HG02973 (cell line): Measurements from ENCODE around the gene SDHB.

Experiments used
- ATAC-seq: cut with Tn5 transposase; IDR thresholded peaks from one replicate; pipeline ENCODE4 v1.9.1; 2021; ENCODE audit warnings: moderate library complexity; ENCODE audit not compliant: unreplicated experiment

SDHB gene

DNA sequence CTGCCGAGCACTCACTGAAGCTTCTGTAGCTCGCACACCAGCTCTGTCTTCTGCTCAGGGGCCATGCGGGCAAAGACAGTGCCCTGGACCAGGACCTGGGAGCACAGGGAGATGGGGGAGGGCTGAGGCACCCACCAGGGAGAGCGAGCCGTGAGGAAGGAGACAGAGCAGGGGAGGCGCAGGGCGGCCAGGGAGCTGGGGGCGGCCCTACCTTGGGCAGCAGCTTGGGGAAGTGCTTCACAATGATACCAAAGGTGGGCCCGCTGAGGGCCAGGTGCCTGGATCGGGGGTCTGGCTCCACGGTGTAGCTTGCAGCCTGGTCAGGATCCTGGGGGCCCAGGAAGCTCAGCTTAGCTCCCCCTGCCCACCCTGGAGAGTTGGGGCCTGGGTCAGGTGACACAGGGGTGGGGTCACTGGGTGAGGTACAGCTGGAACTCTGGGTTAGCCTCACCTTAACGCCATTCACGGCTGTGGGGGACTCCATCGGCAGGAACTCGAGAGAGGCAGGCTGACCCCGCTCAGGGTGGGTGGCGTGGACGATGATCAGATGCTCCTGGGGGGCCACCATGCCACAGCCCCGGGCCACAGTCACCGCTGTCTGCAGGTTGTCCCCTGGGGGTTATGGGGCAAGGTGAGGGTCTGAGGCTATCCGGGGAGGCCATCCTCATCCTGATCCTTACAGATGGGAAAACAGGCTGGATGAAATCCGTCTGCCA lies 64.0 kb downstream of the SDHB start:
- ATAC-seq = no peak

DNA sequence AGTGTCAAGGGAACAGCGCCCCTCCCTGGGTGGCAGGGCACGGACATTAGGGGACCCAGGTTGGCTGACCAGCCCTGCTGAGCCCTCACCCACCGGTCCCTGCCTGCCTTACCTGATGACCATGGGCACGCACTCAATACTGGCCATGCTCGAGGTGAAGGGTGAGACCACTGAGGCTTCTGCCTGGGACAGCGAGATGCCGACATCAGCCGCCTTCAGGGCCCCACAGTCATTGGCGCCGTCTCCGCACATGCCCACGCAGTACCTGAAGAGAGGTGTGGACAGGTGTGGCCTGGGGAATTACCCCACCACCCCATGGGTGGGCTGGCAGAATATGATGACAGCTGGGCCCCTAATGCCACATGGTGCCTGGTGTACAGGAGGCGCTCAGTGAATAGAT lies 65.6 kb downstream of the SDHB start:
- ATAC-seq = no peak

DNA sequence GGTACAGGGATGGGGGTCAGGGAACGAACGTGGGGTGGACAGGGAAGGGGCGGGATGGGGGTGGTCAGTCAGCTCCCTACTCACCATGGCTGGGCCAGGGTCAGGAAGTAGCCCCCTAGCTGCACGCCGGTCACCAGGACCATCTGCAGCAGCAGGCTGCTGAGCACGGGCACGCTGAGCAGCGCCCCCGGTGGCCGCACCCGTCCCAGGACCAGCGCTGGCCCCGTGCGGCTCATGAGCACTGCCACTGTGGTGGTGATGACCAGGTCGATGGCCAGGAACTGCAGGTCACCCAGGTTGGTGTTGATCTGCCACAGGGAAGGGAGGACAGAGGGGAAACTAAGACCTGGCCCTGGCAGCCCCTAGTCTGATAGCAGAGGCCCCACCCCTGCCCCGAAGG lies 66.9 kb downstream of the SDHB start:
- ATAC-seq = no peak

DNA sequence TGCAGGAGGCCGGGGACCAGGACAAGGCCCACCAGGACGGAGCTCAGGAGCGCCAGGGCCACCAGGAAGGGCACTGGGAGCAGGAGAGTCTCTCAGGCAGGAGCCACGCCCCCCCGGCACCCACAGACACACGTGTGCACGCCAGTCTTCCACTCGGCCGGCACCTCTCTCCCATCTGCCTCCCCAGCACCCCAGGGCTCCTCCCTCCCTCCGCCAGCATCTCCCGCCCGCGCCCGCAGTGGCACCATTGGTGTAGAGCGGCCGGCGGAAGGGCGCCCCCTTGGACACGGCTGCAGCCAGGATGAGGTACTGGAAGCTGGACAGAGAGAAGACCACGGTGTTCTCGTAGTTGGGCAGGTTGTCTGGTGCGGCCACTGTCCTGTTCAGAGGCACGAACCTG lies 67.3 kb downstream of the SDHB start:
- ATAC-seq = no peak

DNA sequence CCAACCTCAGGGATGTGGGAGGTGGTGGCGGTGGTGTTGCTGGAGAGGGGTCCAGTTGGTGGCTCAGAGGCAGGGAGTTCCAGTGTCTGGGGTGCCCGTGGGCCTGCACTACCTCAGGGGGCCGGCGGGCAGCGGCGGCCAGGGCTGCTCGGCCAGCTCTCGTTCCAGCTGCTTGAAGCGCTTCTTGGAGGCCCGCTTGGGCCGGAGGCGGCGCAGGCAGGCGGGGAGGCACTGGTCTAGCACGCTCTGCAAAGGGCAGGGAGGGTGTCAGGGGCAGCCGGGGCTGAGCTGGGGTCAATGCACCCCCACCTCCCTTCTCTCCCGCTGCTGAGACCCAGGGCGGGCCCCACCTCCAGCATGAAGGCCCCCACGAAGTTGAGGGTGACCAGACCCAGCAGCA lies 67.7 kb downstream of the SDHB start:
- no peak for ATAC-seq

DNA sequence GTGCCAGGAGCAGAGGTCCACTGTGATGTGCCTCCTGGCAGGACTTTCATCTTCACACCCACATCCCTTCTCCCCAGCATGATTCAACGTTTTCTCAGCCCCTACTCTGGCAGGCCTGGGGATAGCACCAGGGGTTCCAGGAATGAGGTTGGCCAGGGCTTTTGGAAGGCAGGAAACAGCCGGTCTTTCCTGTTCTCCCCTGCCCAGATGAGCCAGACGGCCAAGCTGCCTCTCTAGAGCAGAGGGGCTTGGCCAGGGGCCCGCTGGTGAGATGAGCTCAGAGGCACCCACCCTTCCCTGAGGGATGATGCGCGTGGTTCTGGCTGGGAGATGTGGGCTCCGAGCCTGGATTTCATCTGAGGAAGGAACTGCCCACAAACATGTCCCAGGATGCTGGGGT lies 69.1 kb downstream of the SDHB start:
- ATAC-seq = no peak

DNA sequence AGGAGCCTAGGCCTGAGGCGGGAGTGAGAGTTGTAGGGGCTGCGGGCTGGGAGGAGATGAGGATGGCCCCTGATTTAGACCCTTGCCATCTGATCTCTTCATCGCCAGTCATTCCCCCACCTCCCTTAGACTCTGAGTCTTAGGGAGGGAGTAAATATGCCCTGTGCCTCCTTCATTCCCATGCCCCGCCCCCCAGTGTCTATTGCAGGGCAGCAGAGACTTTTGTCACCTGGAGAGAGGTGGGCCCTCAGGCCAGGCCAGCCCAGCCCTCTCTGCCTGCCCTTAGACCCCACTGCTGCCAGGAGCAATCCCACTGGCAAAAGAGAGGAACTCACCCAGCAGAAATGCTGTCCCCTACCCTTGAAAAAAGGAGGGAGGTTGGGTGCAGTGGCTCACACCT lies 70.2 kb downstream of the SDHB start:
- no peak for ATAC-seq

DNA sequence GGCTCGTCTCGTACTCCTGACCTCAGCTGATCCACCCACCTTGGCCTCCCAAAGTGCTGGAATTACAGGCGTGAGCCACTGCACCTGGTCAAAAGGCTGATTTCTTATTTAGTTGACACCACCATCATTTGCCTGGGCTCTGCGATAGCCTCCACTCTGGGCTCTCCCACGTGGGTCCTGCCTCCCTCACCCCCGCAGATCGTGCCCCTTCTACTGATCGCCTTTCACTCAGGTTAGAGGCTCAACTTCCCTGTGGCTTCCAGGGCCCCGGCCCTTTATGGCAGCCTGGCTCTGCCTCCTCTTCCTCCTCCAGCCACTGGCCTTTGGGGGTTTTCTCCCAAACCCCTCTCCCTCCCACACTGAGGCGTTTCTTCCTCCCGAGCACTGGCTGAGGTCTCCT lies 70.9 kb downstream of the SDHB start:
- ATAC-seq = no peak

DNA sequence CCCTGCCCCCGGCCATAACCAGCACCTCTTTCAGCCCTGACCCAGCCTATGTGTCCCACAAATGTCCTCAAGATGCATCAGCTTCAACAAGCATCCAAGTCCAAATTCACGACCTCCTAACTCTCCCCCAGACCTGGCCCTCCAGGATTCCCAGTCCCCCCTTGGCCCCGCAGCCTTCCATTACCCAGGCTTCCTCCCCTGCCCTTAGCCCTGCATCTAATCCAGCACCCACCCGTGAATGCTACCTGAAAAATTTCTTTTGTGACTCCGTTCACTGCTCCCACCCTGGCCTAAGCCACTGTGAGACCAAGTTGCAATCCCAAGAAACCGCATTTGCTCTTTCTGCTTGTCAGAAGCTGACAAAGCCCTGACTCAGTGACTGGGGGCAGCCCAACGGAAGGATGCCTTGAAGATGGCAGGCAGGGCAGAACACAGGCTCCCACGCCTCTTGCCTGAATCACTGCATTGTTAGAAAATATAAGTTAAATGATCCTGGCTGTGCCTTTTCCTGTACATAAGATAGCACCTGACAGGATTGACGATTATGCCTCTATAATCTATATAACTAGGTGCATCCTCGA lies 72.5 kb downstream of the SDHB start:
- ATAC-seq = no peak

DNA sequence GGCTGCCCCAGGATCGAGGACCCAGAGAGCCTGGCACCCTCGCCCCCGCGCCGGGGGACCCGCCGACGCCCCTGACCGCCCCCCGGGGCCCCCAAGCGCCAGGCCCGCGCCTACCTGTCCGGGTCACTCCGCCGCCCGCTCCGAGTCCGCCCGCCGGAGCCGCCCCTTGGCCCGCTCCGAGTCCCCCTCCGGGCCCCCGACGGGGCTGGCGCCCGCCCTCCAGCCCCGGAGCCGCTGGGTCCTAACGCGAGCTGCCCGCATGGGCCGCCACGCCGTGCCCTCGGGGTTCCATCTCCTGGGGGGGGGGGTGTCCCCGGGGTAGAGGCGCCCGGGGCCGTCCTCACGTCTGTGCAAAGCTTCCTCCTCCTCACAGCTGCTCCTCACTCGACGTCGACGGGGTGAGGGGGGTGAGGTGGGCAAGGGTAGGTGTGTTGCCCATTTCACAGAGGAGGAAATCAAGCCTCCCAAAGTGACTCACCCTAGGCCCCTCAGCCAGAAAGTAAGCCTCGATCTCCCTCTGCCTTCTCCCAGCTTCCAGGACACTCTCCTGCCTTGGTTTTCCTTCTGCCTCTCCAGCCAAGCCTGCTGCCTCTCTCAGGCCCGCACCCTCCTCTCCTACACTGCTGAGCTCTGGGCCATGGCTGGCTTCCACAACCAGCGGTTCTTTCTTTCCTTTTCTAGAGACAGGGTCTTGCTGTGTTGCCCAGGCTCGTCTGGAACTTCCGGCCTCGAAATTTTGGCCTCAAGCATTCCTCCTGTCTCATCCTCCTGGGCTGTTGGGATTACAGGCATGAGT lies 73.2 kb downstream of the SDHB start, which contains the start of gene MFAP2:
Gene MFAP2 (minus strand): TSS at position 148 of the 796 bp plus-strand sequence. CDS start 2,347 bp downstream, outside the sequence.
- no peak for ATAC-seq

DNA sequence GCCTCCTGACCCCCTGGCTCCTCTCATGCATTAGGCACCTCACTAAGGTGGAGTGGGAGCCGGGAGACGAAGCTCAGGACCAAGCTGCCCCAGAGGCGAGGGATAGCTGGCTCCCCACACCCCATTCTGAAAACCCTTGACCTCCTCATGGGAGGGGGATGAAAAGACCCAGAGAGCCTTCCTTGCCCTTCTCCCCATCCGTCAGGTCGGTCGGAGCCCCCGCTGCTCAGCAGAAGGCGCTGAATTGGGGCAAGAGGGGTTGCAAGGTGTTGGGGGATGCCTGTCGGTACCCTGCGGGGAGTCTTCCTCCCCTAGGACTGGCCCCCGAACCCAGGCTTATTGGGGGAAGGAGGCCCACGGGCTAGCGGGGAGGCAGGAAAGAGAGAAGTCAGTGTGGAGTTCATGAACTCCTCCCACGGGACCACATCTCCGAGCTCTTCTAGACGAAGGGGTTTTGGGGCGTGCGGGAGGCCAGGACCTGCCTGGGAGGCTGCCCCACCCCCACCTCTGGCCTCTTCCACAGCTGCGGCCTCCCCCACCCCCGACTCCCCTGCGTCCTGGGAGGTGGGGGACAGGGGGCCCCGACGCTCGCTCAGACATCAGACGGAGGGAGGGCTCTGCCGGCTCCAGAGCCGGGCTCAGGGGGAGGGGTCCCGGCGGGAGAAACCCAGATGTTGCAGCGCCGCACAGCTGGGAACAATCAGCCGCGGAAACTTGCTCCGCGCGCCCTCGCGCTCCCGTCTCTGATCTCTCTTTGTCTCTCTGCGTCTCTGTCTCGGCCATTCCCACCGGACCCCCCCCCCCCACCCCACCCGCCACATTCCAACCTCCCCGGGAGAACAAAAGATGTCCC lies 74.1 kb downstream of the SDHB start:
- no peak for ATAC-seq

DNA sequence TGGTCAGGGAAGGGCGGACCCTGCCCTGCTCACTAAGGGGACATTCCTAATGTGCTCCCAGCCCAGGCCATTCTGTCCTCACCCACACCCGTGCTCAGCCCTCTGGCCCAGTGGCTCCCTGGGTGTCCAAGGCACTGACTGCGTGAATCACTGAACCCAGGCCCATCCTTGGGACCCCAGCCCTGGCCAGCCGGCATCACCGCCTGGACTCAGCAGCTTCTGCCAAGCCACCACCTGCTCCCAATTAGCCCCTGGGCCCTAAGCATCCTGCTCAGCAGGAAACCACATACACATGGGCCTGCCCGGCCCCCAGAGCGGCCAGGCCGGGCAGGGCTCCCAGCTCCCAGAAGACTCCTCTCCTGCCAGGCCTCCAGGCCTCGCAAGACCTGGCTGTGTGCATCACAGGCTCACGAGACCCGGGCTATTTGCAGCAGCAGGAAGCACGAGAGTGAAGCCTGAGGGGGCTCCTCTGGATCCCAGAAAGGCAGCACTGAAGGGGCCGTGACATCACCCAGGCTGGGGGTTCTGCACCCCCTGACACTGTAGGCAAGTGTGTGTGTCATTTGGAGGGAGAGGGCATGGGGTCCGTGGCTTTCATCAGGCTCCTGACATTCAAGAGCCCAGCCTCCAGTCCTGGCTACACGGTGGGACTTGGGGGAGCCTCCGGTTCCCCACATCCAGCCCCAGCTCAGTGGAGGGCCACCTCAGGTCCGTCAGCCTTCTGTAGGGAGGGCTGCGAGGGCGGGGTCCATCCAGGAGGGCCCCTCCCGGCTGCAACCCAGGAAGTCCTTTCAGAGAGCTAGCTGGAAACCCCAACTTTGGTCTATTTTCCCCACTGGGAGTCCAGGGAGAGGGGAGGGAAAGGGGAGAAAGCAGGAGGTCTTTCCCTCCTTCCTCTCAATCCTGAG lies 75.0 kb downstream of the SDHB start:
- no peak for ATAC-seq

DNA sequence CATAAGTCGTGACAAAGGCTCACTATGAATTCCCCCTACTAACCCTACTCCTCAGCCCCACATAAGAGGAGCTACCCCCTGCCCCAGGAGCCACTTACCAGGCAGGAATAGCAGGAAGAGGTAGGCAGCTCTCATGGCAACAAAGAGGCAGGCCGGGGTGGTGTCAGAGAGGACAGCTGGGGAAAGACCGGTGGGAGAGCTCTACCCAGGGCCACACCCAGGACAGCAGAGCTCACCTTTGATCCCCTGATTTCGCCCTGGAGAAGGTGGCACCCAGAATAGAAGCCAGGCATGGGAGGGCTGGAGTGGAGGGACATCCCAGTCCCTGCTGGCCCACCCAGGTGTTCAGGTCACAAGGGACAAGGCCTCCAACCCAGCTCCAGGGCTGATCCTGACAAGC lies 75.7 kb downstream of the SDHB start:
- ATAC-seq = no peak

DNA sequence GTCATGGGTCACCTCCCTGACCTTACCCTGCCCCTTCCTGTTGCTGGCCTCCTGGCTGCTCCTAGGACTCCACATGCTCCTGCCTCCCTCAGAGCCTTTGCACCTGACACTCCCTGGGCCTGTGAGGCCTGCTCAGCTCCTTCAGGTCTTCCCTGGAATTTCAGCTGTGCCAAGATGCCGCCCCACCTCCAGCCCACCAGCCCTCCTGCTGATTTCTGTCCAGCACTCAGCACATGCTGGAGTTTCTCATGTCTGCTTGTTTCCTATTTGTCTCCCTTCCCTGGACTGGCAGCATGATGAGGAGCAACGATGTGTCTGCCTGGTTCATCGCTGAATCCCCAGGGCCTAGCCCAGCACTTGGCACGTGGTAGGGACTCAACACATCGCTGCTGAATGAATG lies 76.5 kb downstream of the SDHB start:
- ATAC-seq = no peak

DNA sequence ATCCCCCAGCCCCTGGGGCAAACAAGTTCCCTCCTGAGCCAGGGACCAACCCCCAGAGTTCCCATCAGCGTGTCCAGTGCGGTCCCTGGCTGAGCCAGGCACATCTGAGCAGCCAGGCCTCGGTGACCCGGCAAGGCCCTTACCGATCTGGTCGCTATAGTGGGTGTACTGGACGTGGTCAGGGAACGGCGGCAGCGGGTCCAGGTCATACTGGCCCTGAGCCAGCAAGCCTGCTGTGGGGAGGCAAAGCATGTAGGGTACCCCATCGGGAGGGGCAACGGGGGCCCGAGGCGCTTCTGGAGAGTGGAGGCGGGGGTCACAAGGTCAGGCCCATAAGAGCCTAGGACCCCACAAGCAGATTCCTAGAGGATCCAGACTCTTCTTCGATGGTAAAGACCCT lies 76.9 kb downstream of the SDHB start:
- no peak for ATAC-seq

DNA sequence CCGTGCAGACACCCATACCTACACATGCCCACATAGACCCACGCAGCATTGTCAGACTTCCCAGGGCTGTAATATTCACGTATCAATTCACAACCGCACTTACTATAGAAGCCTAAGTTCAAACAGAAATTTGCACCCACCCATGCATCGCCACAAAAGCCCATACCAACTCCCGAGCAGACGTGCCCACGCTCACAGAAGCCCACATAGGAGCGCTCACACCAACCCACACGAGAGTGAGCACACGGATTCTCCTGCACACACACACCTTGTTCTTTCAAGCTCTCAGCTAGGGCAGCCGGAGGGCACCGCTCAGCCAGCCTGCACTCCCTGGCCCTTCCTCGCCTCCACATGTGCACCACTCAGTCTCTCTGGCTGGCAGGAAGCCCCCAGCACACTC lies 78.0 kb downstream of the SDHB start:
- no peak for ATAC-seq

DNA sequence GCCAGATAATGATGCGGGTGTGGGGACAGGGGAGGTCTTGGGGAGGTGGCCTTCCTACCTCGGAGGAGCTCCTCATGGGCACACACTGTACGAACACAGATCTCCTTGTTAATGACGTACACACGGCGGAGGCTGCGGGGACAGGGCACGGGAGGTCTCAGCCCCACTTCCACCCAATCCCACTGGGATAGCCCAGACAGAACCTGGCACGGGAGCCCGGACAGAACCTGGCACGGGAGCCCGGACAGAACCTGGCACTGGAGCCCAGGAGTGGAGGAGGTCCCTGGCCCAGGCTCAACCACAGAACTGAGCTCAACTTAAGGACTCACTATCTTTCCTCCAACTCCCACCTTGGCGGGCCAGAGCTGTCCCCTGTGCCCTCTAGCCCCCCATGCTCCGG lies 78.6 kb downstream of the SDHB start:
- ATAC-seq = no peak

DNA sequence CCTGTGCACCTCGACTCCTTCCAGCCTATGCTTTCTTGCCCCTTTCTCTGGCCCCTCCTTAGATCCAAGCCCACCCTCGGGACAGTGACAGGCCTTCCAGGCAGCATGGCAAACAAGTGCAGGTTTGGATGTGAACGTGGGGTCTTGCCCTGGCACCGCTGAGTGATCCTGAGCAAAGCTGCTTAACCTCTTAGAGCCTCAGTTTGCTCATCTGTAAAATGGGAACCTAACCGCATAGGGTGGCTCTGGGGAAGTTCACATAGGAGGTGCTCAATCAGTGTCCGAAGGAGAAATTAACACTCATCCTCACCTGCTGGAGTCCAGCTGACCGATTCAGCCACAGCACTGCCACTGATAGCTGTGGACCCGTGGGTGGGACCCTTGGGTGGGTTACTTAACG lies 80.6 kb downstream of the SDHB start:
- ATAC-seq = no peak

DNA sequence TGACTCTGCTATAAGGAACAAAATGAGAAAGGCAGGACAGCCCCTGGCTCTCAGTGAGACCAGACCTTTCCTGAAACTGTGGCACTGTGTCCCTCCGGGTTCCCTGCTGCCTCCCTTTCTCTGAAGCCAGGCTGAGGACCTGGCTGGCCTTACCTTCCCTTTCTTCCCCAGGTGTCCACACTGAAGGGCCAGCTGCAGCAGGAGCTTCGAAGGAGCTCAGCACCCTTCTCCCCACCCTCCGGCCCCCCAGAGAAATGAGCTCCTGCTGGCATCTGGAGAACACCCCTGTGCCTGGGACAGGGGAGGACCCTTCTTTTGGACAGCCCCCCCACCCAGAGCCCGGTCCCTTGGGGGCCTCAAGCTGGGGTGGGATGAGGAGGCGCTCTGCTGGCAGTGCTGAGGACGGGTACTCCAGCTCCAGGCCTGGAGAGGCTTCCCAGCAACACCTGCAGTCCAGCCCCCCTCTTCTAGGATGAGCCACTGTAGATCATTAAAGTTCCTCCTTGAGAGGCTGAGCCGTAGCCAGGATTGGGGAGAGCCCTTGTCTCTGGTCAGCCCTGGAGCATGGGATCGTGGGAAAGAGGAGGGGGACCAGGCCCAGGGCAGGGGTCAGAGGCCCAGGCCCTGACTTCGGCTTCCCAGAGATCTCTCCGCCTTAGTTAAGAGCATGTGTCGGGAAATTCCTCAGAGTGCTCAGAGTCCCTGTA lies 81.5 kb downstream of the SDHB start:
- ATAC-seq = no peak
